NCI-H1048 (cell line): ENCODE data around the gene PCYT2.
A peak's percentile ranks its signal among the peaks of the same experiment; 100 is the strongest.
"Not testable (repeated sequence)": the region's sequence is repeated elsewhere in the genome, so short reads cannot be mapped to it uniquely, and the experiment has no call there.

Source experiments
- DNase-seq: peaks from one replicate; lab custom pipeline; 2025; lab: John Stamatoyannopoulos, UW

The PCYT2 gene

DNA sequence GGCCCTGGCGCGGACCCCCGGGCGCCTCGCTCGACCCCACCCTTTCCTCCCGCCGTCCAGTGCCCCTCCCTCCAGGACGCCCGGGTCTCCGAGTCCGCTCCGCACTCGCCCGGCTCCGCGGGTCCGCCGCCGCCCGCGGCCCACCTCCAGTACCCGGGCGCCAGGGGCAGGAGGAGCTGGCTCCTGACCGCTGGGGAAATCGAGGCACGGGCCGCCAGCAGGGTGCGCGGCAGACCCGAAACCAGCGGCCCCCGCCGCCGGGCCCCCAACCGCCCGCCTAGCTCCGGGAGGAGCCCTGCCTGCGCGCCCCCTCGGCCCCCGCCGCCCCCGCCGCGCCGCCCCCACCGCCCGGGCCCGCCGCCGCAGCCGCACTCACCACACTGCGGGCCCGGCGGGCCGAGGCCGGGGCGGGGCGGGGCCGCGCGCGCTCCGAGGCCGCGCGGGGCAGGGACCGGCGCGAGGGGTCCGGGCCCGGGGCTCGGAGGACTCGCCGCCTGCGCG lies 16.0 kb upstream of the PCYT2 start:
- no peak for DNase-seq

DNA sequence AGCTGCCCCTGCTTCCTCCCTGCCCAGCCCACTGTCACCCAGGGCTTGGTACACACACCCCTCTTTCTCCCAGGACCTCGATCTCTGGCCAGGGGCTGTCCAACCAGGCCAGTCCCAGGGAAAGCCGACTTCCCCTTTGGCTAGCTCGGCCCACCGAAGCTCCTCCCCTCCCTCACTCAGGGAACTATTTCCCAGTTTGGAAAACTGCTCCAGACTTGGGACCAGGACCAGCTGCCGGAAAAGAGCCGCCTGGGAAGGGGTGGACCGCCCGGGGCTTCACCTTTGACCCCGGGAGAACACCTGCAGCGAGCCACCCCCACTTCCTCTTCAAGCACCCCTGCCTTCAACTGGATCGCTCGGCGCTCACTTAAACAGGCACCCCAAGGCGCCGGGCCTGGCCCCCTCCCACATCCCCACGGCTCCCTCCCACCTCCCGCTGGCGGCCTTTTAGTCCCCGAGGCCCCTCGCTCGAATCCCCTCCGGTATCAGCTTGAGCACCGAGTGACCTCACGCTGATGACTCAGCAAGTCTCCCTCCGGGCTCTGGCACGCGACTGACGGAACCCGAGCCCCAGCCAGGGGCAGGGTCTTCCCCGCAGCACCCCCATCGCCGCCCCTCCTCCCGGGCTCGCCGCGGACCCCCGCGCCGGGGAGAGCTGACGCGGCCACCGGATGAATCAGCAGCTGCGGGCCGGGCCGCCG lies 15.4 kb upstream of the PCYT2 start:
- DNase-seq, result no peak

DNA sequence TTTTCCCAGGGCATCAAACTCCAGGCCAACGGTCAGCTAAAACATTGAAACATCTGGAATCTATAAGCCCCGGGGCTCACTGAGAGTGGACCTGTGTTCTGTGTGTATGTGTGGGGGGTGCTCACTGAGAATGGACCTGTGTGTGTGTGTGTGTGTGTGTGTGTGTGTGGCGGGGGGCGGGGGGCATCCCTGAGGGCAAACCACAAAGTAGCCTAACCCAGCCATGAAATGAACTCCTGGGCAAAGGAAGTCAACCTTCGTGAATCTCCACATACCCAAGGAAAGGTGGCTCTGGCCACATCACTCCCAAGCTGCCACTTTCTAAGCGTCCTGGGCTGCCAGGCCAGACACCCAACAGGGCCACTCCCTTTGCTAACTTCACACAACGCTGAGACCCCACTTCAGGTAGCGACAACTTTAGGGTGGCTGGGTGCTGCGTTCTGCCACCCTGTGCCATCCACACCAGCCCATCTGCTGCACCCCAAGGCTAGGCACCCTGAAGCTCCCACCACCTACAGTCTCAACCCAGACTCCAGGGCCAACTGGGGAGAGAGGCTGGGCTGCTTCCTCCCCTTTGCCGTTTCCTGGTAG lies 14.8 kb upstream of the PCYT2 start:
- DNase-seq, result no peak

DNA sequence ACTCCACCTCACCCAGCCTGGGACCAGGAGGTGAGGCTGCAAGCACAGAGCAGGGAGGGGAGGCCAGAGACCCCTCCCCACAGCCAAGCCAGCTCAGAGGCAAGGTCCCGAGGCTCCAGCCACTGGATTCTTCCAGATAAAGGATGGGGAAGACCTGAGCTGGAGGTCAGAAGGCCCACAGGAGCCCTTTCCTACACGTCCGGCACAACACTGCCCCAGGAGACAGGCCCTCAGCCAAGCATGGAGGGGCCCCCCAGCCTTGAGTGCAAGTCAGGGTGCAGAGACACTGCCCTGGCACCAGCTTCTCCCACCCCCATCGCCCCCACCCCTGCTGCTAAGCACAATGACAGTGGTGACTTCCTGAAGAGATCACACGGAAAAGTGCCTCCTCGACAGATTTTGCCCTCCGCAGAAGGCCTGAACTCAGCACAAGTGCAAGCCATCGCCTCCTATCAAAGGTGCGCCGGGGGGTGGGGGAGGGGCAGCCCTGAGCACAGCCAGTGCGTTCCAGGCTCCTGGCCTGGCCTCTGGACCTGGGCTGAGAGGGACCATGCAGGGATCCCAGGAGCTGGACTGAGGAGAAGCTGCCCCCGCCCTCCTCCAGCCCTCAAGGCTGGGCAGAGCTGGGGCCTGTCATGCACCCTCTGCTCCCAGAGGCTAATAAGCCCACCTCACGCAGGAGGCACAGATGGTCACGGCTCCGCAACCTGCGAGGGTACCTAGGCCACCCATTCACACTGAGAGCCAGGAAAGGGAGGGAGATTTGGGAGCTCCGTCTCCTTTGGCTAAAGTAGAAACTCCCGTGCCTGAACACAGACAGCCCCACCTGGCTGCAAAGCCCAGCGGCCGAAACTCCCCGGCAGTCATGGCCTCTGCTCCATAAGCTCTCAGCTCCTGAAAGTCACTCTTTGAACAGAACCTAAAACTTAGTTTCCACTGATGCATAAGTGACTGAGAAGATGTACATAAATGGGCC lies 13.6 kb upstream of the PCYT2 start:
- no peak for DNase-seq

DNA sequence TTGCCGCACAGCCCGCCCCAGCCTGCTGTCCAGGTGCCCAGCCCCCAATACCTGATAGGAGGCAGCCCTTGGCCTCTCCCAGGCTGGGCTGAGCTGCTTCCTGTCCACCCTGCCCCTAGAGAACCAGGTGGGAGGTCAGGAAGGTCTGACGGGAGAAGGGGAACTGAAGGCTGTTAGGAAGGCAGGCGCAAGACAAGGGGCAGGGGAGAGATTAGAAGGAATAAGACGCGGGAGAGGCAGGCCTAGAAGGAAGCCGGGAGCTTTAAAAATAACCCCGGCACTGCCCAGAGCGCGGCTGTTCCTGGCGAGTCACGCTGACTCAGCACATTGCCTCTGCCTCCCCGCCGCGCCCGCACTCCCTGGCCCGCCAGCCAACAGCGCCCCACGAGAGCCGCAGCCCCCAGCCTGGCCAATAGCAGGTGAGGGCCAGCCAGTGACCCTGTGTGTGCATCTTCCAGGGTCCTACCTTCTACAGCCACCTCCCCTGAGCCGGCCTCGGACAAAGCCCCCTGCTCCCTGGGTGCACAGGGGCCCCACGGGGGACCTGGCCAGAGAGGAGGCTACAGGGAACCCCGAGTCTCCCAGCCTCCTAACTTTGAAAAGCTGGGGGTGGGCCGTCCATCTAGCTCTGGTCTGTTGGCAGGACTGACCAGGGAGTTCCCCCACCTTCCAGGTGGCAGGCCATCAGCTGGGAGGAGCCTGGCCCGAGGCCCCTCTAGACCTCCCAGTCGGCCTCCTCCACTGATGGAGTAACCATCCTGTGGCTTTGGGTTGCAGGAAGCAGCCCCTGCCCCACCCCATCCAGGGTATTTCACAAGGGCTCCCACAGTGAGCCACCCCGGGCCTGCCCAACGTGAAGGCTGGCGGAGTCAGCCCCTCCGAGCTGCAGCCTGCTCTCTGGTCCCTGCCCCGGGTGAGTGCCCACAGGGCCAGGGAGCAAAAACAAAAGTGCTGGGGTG lies 12.4 kb upstream of the PCYT2 start:
- no peak for DNase-seq

DNA sequence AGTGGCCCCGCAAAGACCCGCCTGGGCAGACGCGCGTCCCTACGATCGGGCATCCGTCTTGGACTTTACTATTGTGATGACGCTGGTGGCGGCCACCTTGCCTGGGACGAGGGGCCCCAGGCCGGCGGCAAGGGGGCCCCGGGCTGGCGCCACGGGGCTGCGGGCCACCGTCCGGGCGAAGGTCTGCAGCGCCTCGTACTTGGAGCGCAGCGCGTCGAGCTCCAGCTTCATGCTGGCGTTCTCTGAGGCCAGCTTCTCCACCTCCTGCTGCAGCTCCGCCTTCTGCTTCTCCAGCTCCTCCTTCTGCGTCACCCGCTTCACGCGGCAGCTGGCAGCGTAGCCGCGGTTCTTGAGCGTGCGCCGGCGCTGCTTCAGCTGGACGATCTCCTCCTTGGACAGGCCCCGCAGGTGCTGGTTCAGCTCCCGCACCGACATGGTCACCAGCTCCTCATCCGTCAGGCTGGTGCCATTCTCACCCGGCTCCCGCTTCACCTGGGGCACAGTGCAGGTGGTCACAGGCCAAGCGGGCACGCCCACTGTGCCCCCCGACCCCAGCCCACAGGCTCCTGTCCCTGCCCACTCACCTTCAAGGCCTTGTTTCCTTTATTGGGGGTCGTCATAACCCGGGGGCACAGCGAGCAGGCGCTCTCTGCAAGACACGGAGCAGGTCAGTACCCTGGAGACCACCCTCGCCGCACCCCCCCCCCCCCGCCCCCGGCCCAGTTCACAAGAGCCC lies 11.5 kb upstream of the PCYT2 start:
- no peak for DNase-seq

DNA sequence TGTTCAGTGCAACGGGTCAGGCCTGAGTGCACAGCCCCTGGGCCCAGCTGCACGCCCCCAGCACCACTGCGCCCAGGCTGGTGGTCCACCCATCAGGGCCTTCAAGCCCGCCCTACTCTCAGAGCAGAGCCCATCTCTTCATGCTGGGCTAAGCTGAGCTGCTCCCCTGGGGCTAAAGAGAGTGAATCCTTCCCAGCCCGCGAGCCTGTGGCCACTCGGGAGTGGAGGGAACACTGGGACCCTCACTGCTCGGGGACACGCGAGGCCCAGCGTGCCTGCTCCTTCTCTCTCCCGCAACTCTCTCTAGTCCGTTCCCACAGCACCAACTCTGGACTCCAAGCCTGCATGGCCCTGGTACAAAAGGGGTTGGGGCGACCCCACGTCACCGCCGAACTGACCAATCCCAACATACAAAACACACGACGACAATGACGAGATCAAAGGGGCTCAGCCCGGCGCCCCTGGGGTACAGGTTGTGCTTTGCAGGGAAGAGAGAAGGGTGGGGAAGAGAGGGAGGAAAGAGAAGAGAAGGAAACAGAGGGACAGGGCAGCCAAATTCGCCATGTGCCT lies 10.9 kb upstream of the PCYT2 start:
- DNase-seq, result no peak

DNA sequence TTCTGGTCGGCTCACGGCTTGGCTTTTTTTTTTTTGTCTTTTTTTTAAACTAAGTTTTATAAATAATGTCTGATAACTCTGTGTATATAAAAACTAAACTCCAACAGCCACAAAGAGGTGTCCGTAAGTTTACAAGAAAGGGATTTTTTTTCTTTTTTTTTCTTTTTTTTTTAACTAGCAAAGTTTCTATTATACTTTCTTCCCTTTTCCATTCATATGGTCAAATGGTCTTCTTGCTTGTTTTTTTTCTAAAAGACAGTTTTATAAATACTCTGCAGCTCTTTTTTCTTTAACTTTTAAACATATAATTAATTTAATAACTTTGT lies 10.3 kb upstream of the PCYT2 start:
- no peak for DNase-seq

DNA sequence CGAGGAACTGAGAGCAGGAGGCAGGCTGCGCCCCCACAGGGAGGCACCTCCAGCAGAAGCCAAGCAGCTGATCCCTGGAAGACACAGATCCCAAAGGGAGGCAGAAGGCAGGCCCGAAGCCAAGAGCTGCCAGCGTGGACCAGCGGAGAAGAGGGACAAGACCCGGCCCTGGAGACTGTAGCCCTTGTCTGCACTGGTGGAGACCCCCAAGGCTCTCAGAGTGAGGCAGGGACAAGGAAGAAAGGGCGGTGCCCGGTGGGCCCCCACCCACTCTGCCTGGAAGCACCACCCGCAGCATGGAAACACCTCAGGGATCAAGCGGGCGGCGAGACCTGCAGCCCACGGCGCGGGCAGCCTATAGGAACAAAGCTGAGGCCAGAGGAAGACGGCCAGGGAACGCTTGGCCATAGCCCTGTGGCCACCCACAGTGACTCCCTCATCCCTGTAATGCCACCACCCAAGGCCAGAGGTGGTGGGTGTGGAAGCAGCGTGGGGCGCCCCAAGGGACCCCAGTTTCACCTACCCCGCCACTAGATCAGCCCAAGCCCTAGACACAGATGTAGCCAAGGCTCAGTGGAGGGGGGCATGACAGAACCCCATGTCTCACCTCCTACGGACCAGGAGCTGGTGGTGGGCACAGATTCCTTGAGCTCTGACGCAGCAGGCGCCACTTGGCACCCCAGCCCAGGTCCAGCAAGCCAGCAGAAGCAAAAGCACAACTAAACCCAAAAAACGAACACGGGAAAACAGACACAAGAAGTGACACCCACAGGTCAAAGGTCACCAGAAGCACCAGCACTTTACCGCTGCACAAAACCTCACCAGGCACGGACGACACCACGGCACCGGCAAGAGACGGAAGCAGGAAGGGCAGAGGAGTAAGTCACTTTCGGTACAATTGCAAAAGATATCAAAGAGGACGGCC lies 9.7 kb upstream of the PCYT2 start:
- DNase-seq, result no peak

DNA sequence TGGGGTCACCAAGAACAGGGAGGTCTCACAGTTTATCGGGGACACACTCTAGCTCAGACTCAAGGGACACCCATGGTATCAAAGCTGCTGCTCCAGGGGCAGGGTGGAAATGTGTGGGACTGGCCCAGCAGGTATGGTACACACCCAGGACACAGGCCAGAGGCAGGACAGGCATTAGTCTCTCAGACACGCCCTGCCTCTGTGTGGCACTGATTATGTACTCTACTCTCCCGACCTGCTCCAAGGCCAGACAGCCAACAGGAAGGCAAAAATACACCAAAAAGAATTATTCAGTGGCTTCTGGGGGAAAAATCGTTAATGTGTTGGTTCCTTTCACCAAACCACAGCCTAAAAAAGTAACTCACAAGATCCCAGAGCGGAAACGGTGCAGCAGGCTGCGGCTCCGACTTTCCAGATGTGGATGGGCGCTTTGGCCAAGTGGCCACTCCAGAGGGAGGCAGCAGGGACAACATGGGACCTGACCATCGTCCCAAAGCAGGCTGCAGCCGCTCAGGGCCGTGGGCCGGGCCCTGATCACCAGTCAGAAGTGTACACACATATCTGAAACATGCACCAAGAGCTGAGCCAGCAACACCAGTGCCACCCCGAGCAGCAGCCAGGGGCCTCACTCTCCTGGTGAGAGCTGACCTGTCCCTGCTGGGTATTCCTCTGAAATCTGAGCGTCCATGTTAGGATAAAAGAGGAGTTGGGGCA lies 7.8 kb upstream of the PCYT2 start:
- DNase-seq, result no peak

DNA sequence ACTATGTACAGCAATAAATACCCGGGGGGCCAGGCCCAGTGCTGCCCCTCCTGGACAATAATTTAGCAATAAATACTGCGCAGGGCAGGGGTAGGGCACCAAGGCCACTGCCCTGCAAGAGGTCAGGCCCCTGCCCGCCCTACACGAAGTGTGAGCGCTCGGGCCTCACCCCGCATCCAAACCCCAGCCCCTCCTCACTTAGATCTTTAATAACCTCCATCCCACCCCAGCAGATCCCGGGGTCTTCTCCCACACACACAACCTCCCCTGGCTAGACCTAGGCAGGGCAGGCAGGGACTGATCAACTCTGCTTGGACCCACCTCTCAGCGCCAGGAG lies 7.1 kb upstream of the PCYT2 start:
- DNase-seq, result not testable (repeated sequence)

DNA sequence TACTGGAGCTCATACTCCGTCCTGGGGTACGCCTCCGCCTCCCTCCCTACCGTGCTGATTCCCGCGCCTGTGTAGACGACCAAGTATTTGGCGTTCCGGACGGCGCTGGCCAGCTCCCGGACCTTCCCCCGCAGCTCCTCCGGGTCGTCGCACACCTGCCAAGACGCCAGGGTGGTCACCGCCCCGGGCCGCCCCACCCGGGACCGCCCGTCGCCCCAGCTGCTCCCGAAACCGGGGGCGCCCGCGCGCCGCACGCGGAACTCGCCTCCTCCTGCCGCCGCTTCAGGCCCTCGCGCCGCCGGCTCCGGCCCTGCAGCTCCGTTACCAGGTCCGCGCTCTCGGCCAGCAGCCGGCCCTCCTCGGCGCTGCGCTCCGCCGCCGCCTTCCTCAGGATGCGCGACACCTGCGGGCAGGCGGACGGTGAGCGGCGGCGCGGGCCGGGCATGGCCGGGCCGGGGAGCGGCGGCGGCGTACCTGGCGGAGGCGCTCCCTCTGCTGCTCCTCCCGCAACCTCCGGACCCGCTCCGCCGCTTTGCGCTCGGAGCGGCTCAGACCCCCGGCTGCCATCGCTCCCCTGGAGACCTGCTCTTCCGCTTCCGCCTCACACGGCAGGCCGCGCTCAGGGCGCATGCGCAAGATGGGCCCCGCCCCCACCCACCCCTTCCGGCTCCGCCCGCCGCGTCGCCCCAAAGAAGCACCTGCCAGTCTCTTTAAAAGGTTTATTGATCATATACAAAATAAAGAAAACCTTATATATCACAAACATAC lies 6.5 kb upstream of the PCYT2 start, which contains the start of gene SIRT7:
Gene SIRT7, minus strand, starts transcription at position 612 of the 768 bp plus-strand sequence. Its CDS starts 45 bp downstream, at position 567.
- peak; percentile 61 for DNase-seq

DNA sequence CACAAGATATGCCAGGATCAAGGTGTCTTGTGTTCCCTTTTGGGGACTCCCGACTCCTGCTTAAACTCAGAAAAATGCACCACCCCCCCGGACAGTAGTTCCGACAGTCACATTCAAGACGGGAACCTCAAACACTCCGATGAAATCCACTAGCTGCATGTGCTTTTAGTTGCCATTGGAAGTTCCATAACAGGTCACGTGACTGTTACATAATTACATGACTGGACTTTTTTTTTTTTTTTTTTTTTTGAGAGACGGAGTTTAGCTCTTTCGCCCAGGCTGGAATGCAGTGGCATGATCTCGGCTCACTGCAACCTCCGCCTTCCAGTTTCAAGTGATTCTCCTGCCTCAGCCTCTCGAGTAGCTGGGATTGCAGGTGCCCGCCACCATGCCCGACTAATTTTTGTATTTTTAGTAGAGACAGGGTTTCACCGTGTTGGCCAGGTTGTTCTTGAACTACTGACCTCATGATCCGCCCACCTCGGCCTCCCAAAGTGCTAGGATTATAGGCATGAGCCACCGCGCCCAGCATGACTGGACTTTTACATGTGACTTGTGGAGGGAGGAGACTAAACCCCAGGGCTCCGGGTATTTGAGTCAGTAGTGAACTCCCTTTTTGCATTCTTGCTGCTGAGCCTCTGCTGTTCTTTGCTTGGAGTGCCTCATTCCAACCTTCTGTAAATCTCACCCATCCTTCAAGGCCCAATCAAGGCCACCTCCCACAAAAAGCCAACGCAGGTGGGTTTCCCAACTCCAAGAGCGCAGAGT lies 5.2 kb upstream of the PCYT2 start:
- no peak for DNase-seq

DNA sequence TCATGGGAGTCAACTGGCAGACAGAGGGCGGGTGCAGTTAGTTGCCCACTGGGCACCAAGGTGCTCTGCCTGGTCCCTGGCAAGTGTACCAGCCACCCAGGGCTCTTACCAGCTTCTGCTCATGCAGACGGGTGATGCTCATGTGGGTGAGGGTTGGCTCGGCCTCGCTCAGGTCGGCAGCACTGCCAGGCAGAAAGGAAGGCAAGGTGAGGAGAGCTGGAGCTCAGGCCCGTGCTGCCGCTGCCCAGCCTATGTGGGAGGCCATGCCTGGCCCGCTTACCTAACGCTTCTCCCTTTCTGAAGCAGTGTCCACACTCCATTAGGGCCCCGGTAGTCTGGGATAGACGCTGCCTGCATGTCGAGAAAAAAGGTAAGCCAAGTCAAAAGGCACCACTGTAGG lies 4.1 kb upstream of the PCYT2 start:
- no peak for DNase-seq

DNA sequence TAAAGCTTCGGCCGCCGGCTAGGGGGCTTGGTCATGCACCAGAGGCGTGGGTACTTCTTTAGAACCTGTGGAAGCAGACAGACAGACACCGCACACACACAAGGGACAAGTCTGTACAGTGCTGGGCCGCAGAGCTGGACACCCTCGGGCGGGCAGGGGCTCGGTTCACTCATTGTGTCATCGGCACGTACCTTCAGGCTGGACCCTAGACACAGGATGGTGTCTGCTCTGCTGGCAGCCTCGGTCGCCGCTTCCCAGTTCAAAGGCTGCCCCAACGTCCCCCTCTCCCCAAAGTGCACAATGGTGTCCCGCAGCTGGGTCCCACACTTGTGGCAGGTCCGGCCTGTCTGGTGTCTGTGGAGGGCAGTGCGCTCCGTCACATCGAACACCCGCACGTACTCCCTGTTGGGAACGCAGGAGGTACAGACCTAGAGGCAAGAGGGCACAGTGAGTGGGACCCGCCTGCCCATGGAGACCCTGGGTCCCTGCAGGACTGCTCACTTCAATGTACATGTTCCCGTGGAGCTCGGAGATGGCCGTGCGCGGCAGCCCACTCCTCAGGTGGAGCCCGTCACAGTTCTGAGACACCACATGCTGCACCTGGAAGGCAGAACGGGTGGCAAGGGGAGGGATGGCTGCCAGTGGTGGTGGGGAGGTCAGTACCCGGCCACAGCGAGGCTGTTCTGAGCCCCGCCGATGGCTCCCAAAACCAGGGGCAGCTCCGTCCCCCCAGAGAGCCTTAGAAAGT lies 3.1 kb upstream of the PCYT2 start:
- no peak for DNase-seq

DNA sequence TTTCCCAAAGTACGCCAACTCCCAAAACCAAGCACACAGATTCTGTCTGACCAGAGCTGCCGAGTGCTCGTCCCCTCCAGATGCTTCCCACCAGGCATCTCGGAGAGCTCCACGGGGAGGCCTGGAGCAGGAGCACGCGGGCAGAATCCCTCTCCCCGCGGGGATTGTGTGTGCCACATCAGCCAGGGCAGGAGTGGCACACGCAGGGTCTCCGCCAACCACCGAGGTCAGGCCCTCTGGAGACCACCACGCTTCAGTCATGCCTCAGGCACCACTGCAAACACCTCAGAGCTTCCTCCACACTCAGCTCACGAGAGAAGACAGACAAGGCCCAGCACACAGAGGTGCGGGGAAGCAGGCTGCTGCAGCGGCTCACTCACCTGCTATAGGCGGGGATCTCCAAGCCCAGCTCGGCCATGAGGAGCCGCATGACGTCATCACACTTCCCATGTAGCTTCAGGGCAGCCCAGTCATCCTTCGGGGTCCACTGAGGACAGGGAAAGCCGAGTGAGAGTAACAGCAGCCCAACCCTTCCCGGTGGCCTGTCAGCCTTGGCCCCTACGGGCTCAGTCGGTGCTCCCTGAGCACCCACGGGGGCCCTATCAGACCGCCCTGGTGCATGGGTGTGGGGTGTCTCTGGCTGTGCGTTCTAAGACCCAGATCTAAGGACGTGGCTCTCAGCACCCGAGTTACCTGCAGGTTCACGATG lies 2.3 kb upstream of the PCYT2 start:
- no peak for DNase-seq
